ENCODE results near the gene NINJ1. TPM values are rescaled to one million over a fixed set of nuclear protein-coding genes. Genes with fewer than 3 reads are reported as not detected.

The NINJ1 gene
- polyA plus RNA-seq, 1 of the 3 experiments (the other 2 are of a cell fraction): 31.7 TPM

- TF ChIP-seq, protein P1, sequence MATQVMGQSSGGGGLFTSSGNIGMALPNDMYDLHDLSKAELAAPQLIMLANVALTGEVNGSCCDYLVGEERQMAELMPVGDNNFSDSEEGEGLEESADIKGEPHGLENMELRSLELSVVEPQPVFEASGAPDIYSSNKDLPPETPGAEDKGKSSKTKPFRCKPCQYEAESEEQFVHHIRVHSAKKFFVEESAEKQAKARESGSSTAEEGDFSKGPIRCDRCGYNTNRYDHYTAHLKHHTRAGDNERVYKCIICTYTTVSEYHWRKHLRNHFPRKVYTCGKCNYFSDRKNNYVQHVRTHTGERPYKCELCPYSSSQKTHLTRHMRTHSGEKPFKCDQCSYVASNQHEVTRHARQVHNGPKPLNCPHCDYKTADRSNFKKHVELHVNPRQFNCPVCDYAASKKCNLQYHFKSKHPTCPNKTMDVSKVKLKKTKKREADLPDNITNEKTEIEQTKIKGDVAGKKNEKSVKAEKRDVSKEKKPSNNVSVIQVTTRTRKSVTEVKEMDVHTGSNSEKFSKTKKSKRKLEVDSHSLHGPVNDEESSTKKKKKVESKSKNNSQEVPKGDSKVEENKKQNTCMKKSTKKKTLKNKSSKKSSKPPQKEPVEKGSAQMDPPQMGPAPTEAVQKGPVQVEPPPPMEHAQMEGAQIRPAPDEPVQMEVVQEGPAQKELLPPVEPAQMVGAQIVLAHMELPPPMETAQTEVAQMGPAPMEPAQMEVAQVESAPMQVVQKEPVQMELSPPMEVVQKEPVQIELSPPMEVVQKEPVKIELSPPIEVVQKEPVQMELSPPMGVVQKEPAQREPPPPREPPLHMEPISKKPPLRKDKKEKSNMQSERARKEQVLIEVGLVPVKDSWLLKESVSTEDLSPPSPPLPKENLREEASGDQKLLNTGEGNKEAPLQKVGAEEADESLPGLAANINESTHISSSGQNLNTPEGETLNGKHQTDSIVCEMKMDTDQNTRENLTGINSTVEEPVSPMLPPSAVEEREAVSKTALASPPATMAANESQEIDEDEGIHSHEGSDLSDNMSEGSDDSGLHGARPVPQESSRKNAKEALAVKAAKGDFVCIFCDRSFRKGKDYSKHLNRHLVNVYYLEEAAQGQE (IDR thresholded peaks at IDR 0.05; ENCODE audit: low read depth, low read length): no peak
- TF ChIP-seq, protein P2, sequence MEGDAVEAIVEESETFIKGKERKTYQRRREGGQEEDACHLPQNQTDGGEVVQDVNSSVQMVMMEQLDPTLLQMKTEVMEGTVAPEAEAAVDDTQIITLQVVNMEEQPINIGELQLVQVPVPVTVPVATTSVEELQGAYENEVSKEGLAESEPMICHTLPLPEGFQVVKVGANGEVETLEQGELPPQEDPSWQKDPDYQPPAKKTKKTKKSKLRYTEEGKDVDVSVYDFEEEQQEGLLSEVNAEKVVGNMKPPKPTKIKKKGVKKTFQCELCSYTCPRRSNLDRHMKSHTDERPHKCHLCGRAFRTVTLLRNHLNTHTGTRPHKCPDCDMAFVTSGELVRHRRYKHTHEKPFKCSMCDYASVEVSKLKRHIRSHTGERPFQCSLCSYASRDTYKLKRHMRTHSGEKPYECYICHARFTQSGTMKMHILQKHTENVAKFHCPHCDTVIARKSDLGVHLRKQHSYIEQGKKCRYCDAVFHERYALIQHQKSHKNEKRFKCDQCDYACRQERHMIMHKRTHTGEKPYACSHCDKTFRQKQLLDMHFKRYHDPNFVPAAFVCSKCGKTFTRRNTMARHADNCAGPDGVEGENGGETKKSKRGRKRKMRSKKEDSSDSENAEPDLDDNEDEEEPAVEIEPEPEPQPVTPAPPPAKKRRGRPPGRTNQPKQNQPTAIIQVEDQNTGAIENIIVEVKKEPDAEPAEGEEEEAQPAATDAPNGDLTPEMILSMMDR (IDR thresholded peaks at IDR 0.05): no peak
These were observed 33.8 kb upstream of the NINJ1 start (continued) for GRCh38 chr9:93167838-93168237.

DNA sequence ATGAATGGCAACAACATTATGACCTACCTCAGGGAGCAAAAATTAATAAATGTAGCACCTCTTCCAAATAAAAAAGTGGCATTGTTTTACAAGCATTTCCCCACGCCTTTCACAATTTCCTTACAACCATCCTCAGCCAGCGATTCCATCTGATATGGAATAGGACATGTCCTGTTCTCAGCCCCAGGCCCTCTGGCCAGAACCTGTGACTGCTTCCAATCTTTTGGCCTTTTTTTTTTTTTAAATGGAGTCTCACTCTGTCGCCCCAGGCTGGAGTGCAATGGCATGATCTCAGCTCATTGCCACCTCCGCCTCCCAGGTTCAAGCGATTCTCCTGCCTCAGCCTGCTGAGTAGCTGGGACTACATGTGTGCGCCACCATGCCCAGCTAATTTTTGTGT lies 33.1 kb upstream of the NINJ1 start:
- H3F3A ChIP-seq (replicated peaks; ENCODE audit: insufficient read depth): no peaks in the 10 kb centered on the region
- CTCF ChIA-PET: no interaction called here
- TF ChIP-seq EZH2phosphoT487 (IDR thresholded peaks at IDR 0.05; ENCODE audit: borderline replicate concordance, low read depth): no peak
- TF ChIP-seq NRF1 (IDR thresholded peaks at IDR 0.05; ENCODE audit: low read depth, low read length): no peak
- no peak for TF ChIP-seq RAD21 (IDR thresholded peaks at IDR 0.05; ENCODE audit: low read length)
- no peak for TF ChIP-seq FOSL2 (IDR thresholded peaks at IDR 0.05; ENCODE audit: borderline replicate concordance, low read depth)
- no peak for TF ChIP-seq POLR2AphosphoS5 (IDR thresholded peaks at IDR 0.05; ENCODE audit: low read depth, low read length)
- TF ChIP-seq, protein P3, sequence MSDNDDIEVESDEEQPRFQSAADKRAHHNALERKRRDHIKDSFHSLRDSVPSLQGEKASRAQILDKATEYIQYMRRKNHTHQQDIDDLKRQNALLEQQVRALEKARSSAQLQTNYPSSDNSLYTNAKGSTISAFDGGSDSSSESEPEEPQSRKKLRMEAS (IDR thresholded peaks at IDR 0.05; ENCODE audit: low read depth): no peak
- TF ChIP-seq RCOR1 (IDR thresholded peaks at IDR 0.05; ENCODE audit: low read length): no peak
- TF ChIP-seq NFIC (IDR thresholded peaks at IDR 0.05; ENCODE audit: borderline replicate concordance): no peak
- TF ChIP-seq FOXM1 (IDR thresholded peaks at IDR 0.05; ENCODE audit: low read depth): no peak
- no peak for TF ChIP-seq JUND (IDR thresholded peaks at IDR 0.05)
- TF ChIP-seq GATA2 (CRISPR knock-in tag; IDR thresholded peaks at IDR 0.05): no peak
- no peak for TF ChIP-seq TCF12 (IDR thresholded peaks at IDR 0.05)
- TF ChIP-seq, protein P4, sequence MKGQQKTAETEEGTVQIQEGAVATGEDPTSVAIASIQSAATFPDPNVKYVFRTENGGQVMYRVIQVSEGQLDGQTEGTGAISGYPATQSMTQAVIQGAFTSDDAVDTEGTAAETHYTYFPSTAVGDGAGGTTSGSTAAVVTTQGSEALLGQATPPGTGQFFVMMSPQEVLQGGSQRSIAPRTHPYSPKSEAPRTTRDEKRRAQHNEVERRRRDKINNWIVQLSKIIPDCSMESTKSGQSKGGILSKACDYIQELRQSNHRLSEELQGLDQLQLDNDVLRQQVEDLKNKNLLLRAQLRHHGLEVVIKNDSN (IDR thresholded peaks at IDR 0.05; ENCODE audit: borderline replicate concordance, low read depth): no peak
- no peak for TF ChIP-seq RFX5 (IDR thresholded peaks at IDR 0.05; ENCODE audit: low read length)
- TF ChIP-seq, protein P1 (IDR thresholded peaks at IDR 0.05; ENCODE audit: low read depth, low read length): no peak
- no peak for TF ChIP-seq TEAD4 (IDR thresholded peaks at IDR 0.05; ENCODE audit: borderline replicate concordance, insufficient read depth)
- no peak for TF ChIP-seq CHD2 (IDR thresholded peaks at IDR 0.05; ENCODE audit: low read length, partially characterized antibody)
- TF ChIP-seq SMC3 (IDR thresholded peaks at IDR 0.05; ENCODE audit: low read depth, low read length): no peak
- no peak for TF ChIP-seq FOXJ3 (CRISPR knock-in tag; IDR thresholded peaks at IDR 0.05)
- TF ChIP-seq, protein P5, sequence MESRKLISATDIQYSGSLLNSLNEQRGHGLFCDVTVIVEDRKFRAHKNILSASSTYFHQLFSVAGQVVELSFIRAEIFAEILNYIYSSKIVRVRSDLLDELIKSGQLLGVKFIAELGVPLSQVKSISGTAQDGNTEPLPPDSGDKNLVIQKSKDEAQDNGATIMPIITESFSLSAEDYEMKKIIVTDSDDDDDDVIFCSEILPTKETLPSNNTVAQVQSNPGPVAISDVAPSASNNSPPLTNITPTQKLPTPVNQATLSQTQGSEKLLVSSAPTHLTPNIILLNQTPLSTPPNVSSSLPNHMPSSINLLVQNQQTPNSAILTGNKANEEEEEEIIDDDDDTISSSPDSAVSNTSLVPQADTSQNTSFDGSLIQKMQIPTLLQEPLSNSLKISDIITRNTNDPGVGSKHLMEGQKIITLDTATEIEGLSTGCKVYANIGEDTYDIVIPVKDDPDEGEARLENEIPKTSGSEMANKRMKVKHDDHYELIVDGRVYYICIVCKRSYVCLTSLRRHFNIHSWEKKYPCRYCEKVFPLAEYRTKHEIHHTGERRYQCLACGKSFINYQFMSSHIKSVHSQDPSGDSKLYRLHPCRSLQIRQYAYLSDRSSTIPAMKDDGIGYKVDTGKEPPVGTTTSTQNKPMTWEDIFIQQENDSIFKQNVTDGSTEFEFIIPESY (IDR thresholded peaks at IDR 0.05; ENCODE audit: borderline replicate concordance, low read depth): no peak

More for the DNA sequence above, 33.1 kb upstream of the NINJ1 start:
- Histone ChIP-seq H3K4me3 (ENCODE audit: low read depth in 2 of 2, low read length in 1 of 2) (no peak overlapping the region), H3K9ac (no peak overlapping the region), H3K36me3 (replicated peaks in 1 of 2; ENCODE audit: control insufficient read depth in 1 of 2, insufficient read depth in 2 of 2, low read length in 1 of 2) (no peaks in the 10 kb centered on the region), H4K20me1 (ENCODE audit: insufficient read depth) (no peaks in the 10 kb centered on the region), H3K9me2 (no peaks in the 10 kb centered on the region), H3K4me2 (no peak overlapping the region), H3K9me3 (no peaks in the 10 kb centered on the region), H3K4me1 (ENCODE audit: control insufficient read depth in 1 of 2, insufficient read depth in 2 of 2, low read depth in 1 of 2, low read length in 1 of 2) (peaks cover 0 to 17% of the 10 kb centered on the region in 2 experiments; a peak in 1 of 4 replicates), H3K27ac (ENCODE audit: low read depth in 2 of 2, low read length in 1 of 2) (no peak overlapping the region), H3K27me3 (ENCODE audit: insufficient read depth) (no peaks in the 10 kb centered on the region), H3K79me2 (ENCODE audit: insufficient read depth) (no peaks in the 10 kb centered on the region), H2AFZ (ENCODE audit: low read depth) (no peak overlapping the region)
- 71% methylated on average over 6 of the region's 6 CpGs for WGBS (ENCODE audit: low lambda C conversion rate)
- POLR2A ChIA-PET: no interaction called here
- DNase-seq: no peak

Measured in SK-N-SH (cell line).